Endodermal cell (in vitro differentiated cells): Measurements from ENCODE around the gene LYPLA2. TPM values are rescaled to one million over a fixed set of nuclear protein-coding genes. Genes with fewer than 3 reads are reported as not detected.

Source experiments
- DNase-seq: peaks from one replicate; pipeline ENCODE4 v3.0.0-alpha.2; 2017
- H3K27ac ChIP-seq: 2 replicates; pipeline ENCODE4 v1.5.1; 2013; ENCODE audit warnings: mild to moderate bottlenecking, low read depth, low read length, moderate library complexity
- H3K27me3 ChIP-seq: 2 replicates; pipeline ENCODE4 v1.6.1; 2013; ENCODE audit warnings: mild to moderate bottlenecking, low read length, moderate library complexity; ENCODE audit not compliant: insufficient read depth, control insufficient read depth, poor library complexity, severe bottlenecking
- H3K36me3 ChIP-seq: 2 replicates; pipeline ENCODE4 v1.7.0; 2013; ENCODE audit warnings: mild to moderate bottlenecking, low read length, moderate library complexity; ENCODE audit not compliant: control insufficient read depth, insufficient read depth
- H3K4me1 ChIP-seq: one replicate; pipeline ENCODE4 v1.7.0; 2013; ENCODE audit warnings: low read length; ENCODE audit not compliant: control insufficient read depth, insufficient read depth
- H3K4me3 ChIP-seq: 2 replicates; pipeline ENCODE4 v1.5.1; 2013; ENCODE audit warnings: mild to moderate bottlenecking, low read length, moderate library complexity
- H3K9ac ChIP-seq: 2 replicates; pipeline ENCODE4 v1.6.1; 2013; ENCODE audit warnings: mild to moderate bottlenecking, low read length, moderate library complexity; ENCODE audit not compliant: poor library complexity, severe bottlenecking; ENCODE audit errors: extremely low read depth
- H3K9me3 ChIP-seq: 2 replicates; pipeline ENCODE4 v1.6.1; 2013; ENCODE audit warnings: mild to moderate bottlenecking, low read length, moderate library complexity; ENCODE audit not compliant: control insufficient read depth
- H3K27ac Mint-ChIP-seq: 2 replicates; pipeline ENCODE4 v1.8.0; 2020; ENCODE audit warnings: mixed read lengths
- H3K27me3 Mint-ChIP-seq: 2 replicates; pipeline ENCODE4 v1.8.0; 2021; ENCODE audit warnings: mild to moderate bottlenecking, mixed read lengths; ENCODE audit not compliant: insufficient read depth
- H3K36me3 Mint-ChIP-seq: 2 replicates; pipeline ENCODE4 v1.8.0; 2020; ENCODE audit warnings: low read depth, mixed read lengths
- H3K4me1 Mint-ChIP-seq: 2 replicates; pipeline ENCODE4 v1.8.0; 2020; ENCODE audit warnings: mixed read lengths
- H3K4me3 Mint-ChIP-seq: 2 replicates; pipeline ENCODE4 v1.8.0; 2020; ENCODE audit warnings: mild to moderate bottlenecking, moderate library complexity, mixed read lengths
- H3K9me3 Mint-ChIP-seq: 2 replicates; pipeline ENCODE4 v1.8.0; 2020; ENCODE audit warnings: mild to moderate bottlenecking, mixed read lengths
- CTCF ChIP-seq: fragments of 200-600 bp; sonication (generic); conservative IDR thresholded peaks from 2 replicates; pipeline ENCODE4 v1.5.0; 2021; ENCODE audit warnings: antibody characterized with exemption, mild to moderate bottlenecking
- WGBS, 2 experiments: methylation state at CpG; one replicate each; pipeline versions ENCODE4 v1.1.5 to v1.1.7; 2013; ENCODE audit warnings: missing lambda C conversion rate in 2 of 2, mixed read lengths in 1 of 2; ENCODE audit not compliant: insufficient coverage in 1 of 2, insufficient read length in 1 of 2; 5-methylcytosine and 5-hydroxymethylcytosine counted together
- total RNA-seq, 2 donors: library from RNA; stranded (reverse); fragmentation: NEBNext Ultra II Directional in 1 of 2; extraction: Animal tissue kit (Norgen Biotek cat#: 25700) in 1 of 2; gene quantifications; 2 replicates in 1 of 2; 3 replicates in 1 of 2; pipeline ENCODE4 v1.2.1, GENCODE V29; 2021

LYPLA2 gene
- total RNA-seq, 2 donors from 2014 or later, result 103 to 107 TPM

- peaks cover 10% of the 10 kb centered on the region for H3K4me1 Mint-ChIP-seq
- H3K27ac ChIP-seq, result no peak overlapping the region
- no peak for DNase-seq
- 74 to 82% methylated on average over 7 of the region's 7 CpGs for WGBS, 2 experiments
- H3K4me1 ChIP-seq, result peaks cover 7% of the 10 kb centered on the region
- H3K4me3 Mint-ChIP-seq, result peak overlapping the region; percentile 83
- peak overlapping the region; percentile 43 for H3K9ac ChIP-seq
- peak overlapping the region; percentile 81 for H3K4me3 ChIP-seq
- no peaks in the 10 kb centered on the region for H3K9me3 ChIP-seq
- no peak overlapping the region for H3K27ac Mint-ChIP-seq
- peaks cover 22% of the 10 kb centered on the region for H3K36me3 ChIP-seq
- H3K36me3 Mint-ChIP-seq, result peaks cover 39% of the 10 kb centered on the region
- no peaks in the 10 kb centered on the region for H3K9me3 Mint-ChIP-seq
- TF ChIP-seq CTCF, result no peak
- peaks cover 3% of the 10 kb centered on the region for H3K27me3 Mint-ChIP-seq
- H3K27me3 ChIP-seq, result no peaks in the 10 kb centered on the region
These were observed 8.3 kb downstream of the LYPLA2 start for GRCh38 chr1:23799255-23799569.

GRCh38 chr1:23799570-23800399 lies 8.8 kb downstream of the LYPLA2 start:
- Histone ChIP-seq H3K9ac (peak overlapping the region; percentile 43), H3K36me3 (peaks cover 18% of the 10 kb centered on the region), H3K4me3 (peak overlapping the region; percentile 81), H3K4me1 (peaks cover 7% of the 10 kb centered on the region), H3K9me3 (no peaks in the 10 kb centered on the region), H3K27me3 (no peaks in the 10 kb centered on the region), H3K27ac (peak overlapping the region; percentile 19)
- peak overlapping the region; percentile 83 for H3K4me3 Mint-ChIP-seq
- WGBS, 2 experiments, result 4 to 7% methylated on average over 19 to 48 of the region's 48 CpGs
- TF ChIP-seq CTCF, result no peak
- peak; percentile 88 for DNase-seq
- peaks cover 36% of the 10 kb centered on the region for H3K36me3 Mint-ChIP-seq
- H3K9me3 Mint-ChIP-seq, result no peaks in the 10 kb centered on the region
- peak overlapping the region; percentile 98 for H3K27ac Mint-ChIP-seq
- peaks cover 10% of the 10 kb centered on the region for H3K4me1 Mint-ChIP-seq
- peaks cover 3% of the 10 kb centered on the region for H3K27me3 Mint-ChIP-seq

- H3K27ac ChIP-seq, result peak within 1 kb of the TSS; percentile 19
These were observed 9.7 kb downstream of the LYPLA2 start, which contains the start of gene GALE for GRCh38 chr1:23800400-23801337. GALE (minus strand) TSS chr1:23800754; CDS start chr1:23799007, 1,747 bp downstream.

More at GRCh38 chr1:23800400-23801337, 9.7 kb downstream of the LYPLA2 start, which contains the start of gene GALE:
- TF ChIP-seq CTCF, result no peak
- Histone ChIP-seq H3K9me3 (no peaks in the 10 kb centered on the region), H3K9ac (peak within 1 kb of the TSS; percentile 43), H3K4me3 (peak within 1 kb of the TSS; percentile 81), H3K4me1 (peaks cover 7% of the 10 kb centered on the region), H3K27me3 (no peaks in the 10 kb centered on the region), H3K36me3 (peaks cover 18% of the 10 kb centered on the region)
- peaks cover 10% of the 10 kb centered on the region for H3K4me1 Mint-ChIP-seq
- 1% methylated on average over 23 to 82 of the region's 82 CpGs for WGBS, 2 experiments
- H3K9me3 Mint-ChIP-seq, result no peaks in the 10 kb centered on the region
- H3K36me3 Mint-ChIP-seq, result peaks cover 33% of the 10 kb centered on the region
- H3K27me3 Mint-ChIP-seq, result peaks cover 3% of the 10 kb centered on the region
- H3K4me3 Mint-ChIP-seq, result peak within 1 kb of the TSS; percentile 83
- peak within 1 kb of the TSS; percentile 98 for H3K27ac Mint-ChIP-seq
- DNase-seq, result peak; percentile 93
